Mesendoderm (in vitro differentiated cells): ENCODE results near the gene IGFBP5.
A peak's percentile ranks its signal among the peaks of the same experiment; 100 is the strongest.

ENCODE experiments used
- DNase-seq: peaks from one replicate; pipeline ENCODE4 v3.0.0; 2013
- H2AK5ac ChIP-seq: 2 replicates; pipeline ENCODE4 v1.6.1; 2013; ENCODE audit warnings: low read length, inconsistent platforms
- H2BK120ac ChIP-seq: 2 replicates; pipeline ENCODE4 v1.6.1; 2013; ENCODE audit warnings: low read depth, mild to moderate bottlenecking, low read length, moderate library complexity, mixed read lengths
- H2BK15ac ChIP-seq: replicated peaks from 2 replicates; pipeline ENCODE4 v1.6.1; 2013; ENCODE audit warnings: low read depth, mild to moderate bottlenecking, moderate library complexity
- H2BK5ac ChIP-seq: 2 replicates; pipeline ENCODE4 v1.6.1; 2013; ENCODE audit warnings: low read length, inconsistent platforms
- H3K18ac ChIP-seq: 2 replicates; pipeline ENCODE4 v1.6.1; 2013; ENCODE audit warnings: mild to moderate bottlenecking, low read length, mixed read lengths
- H3K23ac ChIP-seq: one replicate; pipeline ENCODE4 v1.6.1; 2013; ENCODE audit warnings: low read length
- H3K27ac ChIP-seq: 2 replicates; pipeline ENCODE4 v1.5.1; 2013; ENCODE audit warnings: low read depth, mild to moderate bottlenecking, inconsistent platforms, low read length, moderate library complexity
- H3K27me3 ChIP-seq: 2 replicates; pipeline ENCODE4 v1.6.1; 2013; ENCODE audit warnings: low read length, control low read depth, mild to moderate bottlenecking, inconsistent platforms; ENCODE audit not compliant: insufficient read depth, poor library complexity
- H3K36me3 ChIP-seq: 2 replicates; pipeline ENCODE4 v1.6.1; 2013; ENCODE audit warnings: low read length, inconsistent platforms; ENCODE audit not compliant: control insufficient read depth, insufficient read depth
- H3K4ac ChIP-seq: one replicate; pipeline ENCODE4 v1.6.1; 2013; ENCODE audit warnings: low read depth, mild to moderate bottlenecking, low read length, moderate library complexity
- H3K4me1 ChIP-seq: 2 replicates; pipeline ENCODE4 v1.6.1; 2013; ENCODE audit warnings: low read depth, low read length, inconsistent platforms; ENCODE audit not compliant: control insufficient read depth
- H3K4me2 ChIP-seq: 2 replicates; pipeline ENCODE4 v1.6.1; 2013; ENCODE audit warnings: low read length
- H3K4me3 ChIP-seq: 2 replicates; pipeline ENCODE4 v1.5.1; 2013; ENCODE audit warnings: mild to moderate bottlenecking, low read length
- H3K56ac ChIP-seq: one replicate; pipeline ENCODE4 v1.6.1; 2013; ENCODE audit warnings: low read length
- H3K79me1 ChIP-seq: 2 replicates; pipeline ENCODE4 v1.6.1; 2013; ENCODE audit warnings: low read length, inconsistent platforms
- H3K79me2 ChIP-seq: 2 replicates; pipeline ENCODE4 v1.6.1; 2013; ENCODE audit warnings: mild to moderate bottlenecking, low read length; ENCODE audit not compliant: control insufficient read depth, insufficient read depth
- H3K9ac ChIP-seq: 2 replicates; pipeline ENCODE4 v1.6.1; 2013; ENCODE audit warnings: low read length, inconsistent platforms
- H4K5ac ChIP-seq: one replicate; pipeline ENCODE4 v1.6.1; 2013; ENCODE audit warnings: low read length
- H4K8ac ChIP-seq: one replicate; pipeline ENCODE4 v1.6.1; 2013; ENCODE audit warnings: low read depth, mild to moderate bottlenecking, control low read depth, low read length, moderate library complexity
- WGBS: extraction: QIAGEN DNeasy Blood & Tissue Kit; methylation state at CpG from one replicate; pipeline ENCODE4 v1.1.7; 2013; ENCODE audit warnings: low lambda C conversion rate, missing lambda C conversion rate; ENCODE audit not compliant: insufficient coverage; ENCODE audit errors: extremely low coverage; 5-methylcytosine and 5-hydroxymethylcytosine counted together

IGFBP5 gene

GRCh38 chr2:216654528-216655052 is 40.8 kb downstream of the IGFBP5 start:
- Histone ChIP-seq H3K56ac (no peak overlapping the region), H2AK5ac (no peak overlapping the region), H3K4me1 (no peaks in the 10 kb centered on the region), H3K4me2 (no peak overlapping the region), H4K8ac (no peak overlapping the region), H3K23ac (no peak overlapping the region), H3K18ac (no peak overlapping the region), H3K36me3 (no peaks in the 10 kb centered on the region), H2BK15ac (no peak overlapping the region), H3K79me2 (peaks cover 5% of the 10 kb centered on the region), H3K79me1 (peaks cover 8% of the 10 kb centered on the region), H2BK5ac (no peak overlapping the region), H2BK120ac (no peak overlapping the region), H3K27me3 (no peaks in the 10 kb centered on the region), H3K4me3 (no peak overlapping the region), H3K4ac (no peak overlapping the region), H3K27ac (no peak overlapping the region), H3K9ac (no peak overlapping the region), H4K5ac (no peak overlapping the region)
- WGBS: no CpG with 5 or more reads among the region's 2 CpGs
- DNase-seq: no peak

DNA sequence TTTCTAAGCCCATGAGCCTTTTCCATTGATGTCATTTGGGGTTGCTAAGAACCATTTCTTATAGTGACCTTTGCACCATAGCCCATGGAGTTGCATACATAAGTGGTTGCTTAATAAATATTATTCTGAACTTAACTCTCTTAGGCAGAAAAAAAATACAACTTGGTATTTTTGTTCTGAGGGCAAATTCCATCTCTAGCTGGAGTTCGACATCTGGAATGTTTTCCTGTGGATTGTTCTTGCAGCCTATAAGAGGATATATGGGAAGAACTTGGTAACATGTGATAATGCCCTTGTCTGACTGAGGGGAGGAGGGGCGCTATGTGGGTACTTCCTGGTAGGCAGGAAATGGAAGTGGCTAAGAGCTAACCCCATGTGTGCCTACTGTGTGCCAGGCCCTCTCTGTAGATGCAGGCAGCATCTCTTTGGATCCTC is 41.4 kb downstream of the IGFBP5 start:
- Histone ChIP-seq H3K27me3 (no peaks in the 10 kb centered on the region), H2BK120ac (no peak overlapping the region), H3K4me2 (no peak overlapping the region), H3K23ac (no peak overlapping the region), H3K79me1 (peaks cover 8% of the 10 kb centered on the region), H3K18ac (no peak overlapping the region), H3K56ac (no peak overlapping the region), H3K4me1 (no peaks in the 10 kb centered on the region), H3K4me3 (no peak overlapping the region), H2BK5ac (no peak overlapping the region), H4K5ac (no peak overlapping the region), H3K27ac (no peak overlapping the region), H3K79me2 (peaks cover 5% of the 10 kb centered on the region), H4K8ac (no peak overlapping the region), H3K4ac (no peak overlapping the region), H3K36me3 (no peaks in the 10 kb centered on the region), H2AK5ac (no peak overlapping the region), H3K9ac (no peak overlapping the region), H2BK15ac (no peak overlapping the region)
- DNase-seq: no peak
- no CpG with 5 or more reads among the region's 2 CpGs for WGBS

GRCh38 chr2:216653093-216653799 is 42.1 kb downstream of the IGFBP5 start:
- no peak overlapping the region for H3K23ac ChIP-seq
- no peak overlapping the region for H3K4me2 ChIP-seq
- no CpG with 5 or more reads among the region's 4 CpGs for WGBS
- H3K4me3 ChIP-seq: no peak overlapping the region
- no peak overlapping the region for H4K8ac ChIP-seq
- no peak overlapping the region for H3K27ac ChIP-seq
- no peak overlapping the region for H3K9ac ChIP-seq
- H3K18ac ChIP-seq: no peak overlapping the region
- no peak overlapping the region for H2BK5ac ChIP-seq
- no peak overlapping the region for H2BK120ac ChIP-seq
- H3K4me1 ChIP-seq: no peaks in the 10 kb centered on the region
- H3K56ac ChIP-seq: no peak overlapping the region
- peaks cover 8% of the 10 kb centered on the region for H3K79me1 ChIP-seq
- H3K36me3 ChIP-seq: no peaks in the 10 kb centered on the region
- DNase-seq: no peak
- H3K4ac ChIP-seq: no peak overlapping the region
- no peak overlapping the region for H4K5ac ChIP-seq
- no peaks in the 10 kb centered on the region for H3K27me3 ChIP-seq
- H2BK15ac ChIP-seq: no peak overlapping the region
- H2AK5ac ChIP-seq: no peak overlapping the region
- H3K79me2 ChIP-seq: peaks cover 5% of the 10 kb centered on the region

GRCh38 chr2:216652566-216652965 is 42.8 kb downstream of the IGFBP5 start:
- Histone ChIP-seq H3K27me3 (no peaks in the 10 kb centered on the region), H3K79me1 (peaks cover 8% of the 10 kb centered on the region), H3K18ac (no peak overlapping the region), H4K5ac (no peak overlapping the region), H2AK5ac (no peak overlapping the region), H3K4ac (no peak overlapping the region), H2BK5ac (no peak overlapping the region), H3K56ac (no peak overlapping the region), H2BK120ac (no peak overlapping the region), H3K79me2 (peaks cover 7% of the 10 kb centered on the region), H3K36me3 (no peaks in the 10 kb centered on the region), H3K23ac (no peak overlapping the region), H4K8ac (no peak overlapping the region), H3K9ac (no peak overlapping the region), H3K4me1 (no peaks in the 10 kb centered on the region), H3K4me3 (no peak overlapping the region), H2BK15ac (no peak overlapping the region), H3K4me2 (no peak overlapping the region), H3K27ac (no peak overlapping the region)
- peak; percentile 32 for DNase-seq
- WGBS: no CpG with 5 or more reads among the region's 4 CpGs

- peaks cover 7% of the 10 kb centered on the region for H3K79me2 ChIP-seq
- no peak overlapping the region for H2BK15ac ChIP-seq
- no peak overlapping the region for H3K23ac ChIP-seq
- no peak overlapping the region for H4K8ac ChIP-seq
- H3K4me1 ChIP-seq: no peaks in the 10 kb centered on the region
- no CpG with 5 or more reads among the region's 6 CpGs for WGBS
- H3K4me2 ChIP-seq: no peak overlapping the region
- no peak overlapping the region for H2BK120ac ChIP-seq
- H4K5ac ChIP-seq: no peak overlapping the region
- no peak overlapping the region for H3K4ac ChIP-seq
- peaks cover 6% of the 10 kb centered on the region for H3K79me1 ChIP-seq
- no peak for DNase-seq
- H3K36me3 ChIP-seq: no peaks in the 10 kb centered on the region
- no peak overlapping the region for H3K56ac ChIP-seq
- H3K18ac ChIP-seq: no peak overlapping the region
- H3K9ac ChIP-seq: no peak overlapping the region
- no peak overlapping the region for H2AK5ac ChIP-seq
- H3K27me3 ChIP-seq: no peaks in the 10 kb centered on the region
- no peak overlapping the region for H3K4me3 ChIP-seq
- H2BK5ac ChIP-seq: no peak overlapping the region
- H3K27ac ChIP-seq: no peak overlapping the region
Observed at GRCh38 chr2:216651351-216651881, 43.9 kb downstream of the IGFBP5 start.
